HCT116 (cell line): ENCODE measurements around the gene FGG. TPM values are rescaled to one million over a fixed set of nuclear protein-coding genes. Genes with fewer than 3 reads are reported as not detected.

Source experiments
- ATAC-seq: fragments of 200-7000 bp; cut with Tn5 transposase; 2 replicates; pipeline ENCODE4 v1.9.1; 2020; ENCODE audit warnings: mild to moderate bottlenecking, moderate library complexity
- BruUV-seq: library from RNA; stranded (reverse); fragments of 400-500 nt; replicated peaks from 2 replicates; lab custom pipeline; 2021; lab: Mats Ljungman, UMichigan
- CTCF ChIA-PET: fragments of 300-600 bp; sonication (Branson Sonifier 250); formaldehyde crosslinking; loops from one replicate; lab custom pipeline; 2021; ENCODE audit warnings: antibody characterized with exemption; lab: Charles Lee
- POLR2A ChIA-PET: fragments of 300-600, 350-600 bp; sonication (Branson Sonifier 250); formaldehyde crosslinking; loops from one replicate; lab custom pipeline; 2021; ENCODE audit warnings: antibody characterized with exemption; lab: Charles Lee
- RAD21 ChIA-PET, 2 experiments: fragments of 300-600 bp; sonication (Branson Sonifier 250); formaldehyde crosslinking; loops; one replicate each; lab custom pipeline; 2023; ENCODE audit warnings: low total read pairs in 2 of 2; ENCODE audit not compliant: uncharacterized antibody in 2 of 2, unreplicated experiment in 2 of 2, low non-redundant PET in 1 of 2; lab: Charles Lee
- DNase-seq: peaks from one replicate; pipeline ENCODE4 v3.0.0-alpha.2; 2010; ENCODE audit warnings: low read depth, low spot score
- H2AFZ ChIP-seq: fragments of 200-600 bp; shearing (Covaris generic), sonication (generic); 2 replicates; pipeline ENCODE4 v1.6.1; 2017; ENCODE audit warnings: low read depth, mixed run types, mixed read lengths, antibody characterized with exemption, low read length; ENCODE audit not compliant: poor library complexity, severe bottlenecking
- H3K27ac ChIP-seq: 2 replicates; pipeline ENCODE4 v1.5.1; 2012; ENCODE audit warnings: low read depth, low read length
- H3K27me3 ChIP-seq: fragments of 200-600 bp; sonication (generic); 2 replicates; pipeline ENCODE4 v1.6.1; 2016; ENCODE audit warnings: mixed run types, low read length, mixed read lengths; ENCODE audit not compliant: insufficient read depth
- H3K36me3 ChIP-seq, 2 experiments: fragments of 200-500 bp in 1 of 2; fragments of 200-600 bp in 1 of 2; sonication (Bioruptor generic) in 1 of 2; sonication (generic) in 1 of 2; 2 replicates each; pipeline versions ENCODE4 v1.5.1 to v1.6.1; 2014 to 2016; ENCODE audit warnings: low read length in 2 of 2, inconsistent platforms in 1 of 2, mixed read lengths in 1 of 2, mixed run types in 1 of 2; ENCODE audit not compliant: insufficient read depth in 2 of 2, control insufficient read depth in 1 of 2
- H3K4me1 ChIP-seq, 2 experiments: fragments of 200-600 bp in 1 of 2; sonication (generic) in 1 of 2; 2 replicates each; pipeline versions ENCODE4 v1.5.1 to v1.6.1; 2012 to 2017; ENCODE audit warnings: low read length in 2 of 2, inconsistent platforms in 1 of 2, mild to moderate bottlenecking in 1 of 2, mixed read lengths in 1 of 2, mixed run types in 1 of 2, moderate library complexity in 1 of 2; ENCODE audit not compliant: insufficient read depth in 2 of 2, control insufficient read depth in 1 of 2
- H3K4me2 ChIP-seq: fragments of 200-600 bp; sonication (generic); 2 replicates; pipeline ENCODE4 v1.6.1; 2017; ENCODE audit warnings: mixed run types, low read length, mixed read lengths
- H3K4me3 ChIP-seq, 2 experiments: fragments of 200-600 bp in 1 of 2; sonication (generic) in 1 of 2; replicated peaks in 1 of 2; 2 replicates each; pipeline ENCODE4 v1.5.1; 2011 to 2016; ENCODE audit warnings: low read length in 2 of 2, control low read depth in 1 of 2, low read depth in 1 of 2, mild to moderate bottlenecking in 1 of 2, mixed read lengths in 1 of 2, mixed run types in 1 of 2
- H3K79me2 ChIP-seq: fragments of 200-600 bp; sonication (generic); 2 replicates; pipeline ENCODE4 v1.6.1; 2017; ENCODE audit warnings: mild to moderate bottlenecking, mixed run types, low read length, moderate library complexity, mixed read lengths; ENCODE audit not compliant: insufficient read depth
- H3K9ac ChIP-seq: fragments of 200-600 bp; sonication (generic); 2 replicates; pipeline ENCODE4 v1.6.1; 2016; ENCODE audit warnings: low read length, mixed read lengths
- H3K9me2 ChIP-seq: fragments of 200-600 bp; sonication (generic), shearing (Covaris generic); 2 replicates; pipeline ENCODE4 v1.6.1; 2017; ENCODE audit warnings: mixed run types, mild to moderate bottlenecking, moderate library complexity; ENCODE audit not compliant: insufficient read depth
- H3K9me3 ChIP-seq, 2 experiments: fragments of 200-500 bp in 1 of 2; fragments of 200-600 bp in 1 of 2; sonication (Bioruptor generic) in 1 of 2; sonication (generic) in 1 of 2; 2 replicates each; pipeline ENCODE4 v1.6.1; 2014 to 2017; ENCODE audit warnings: low read length in 2 of 2, mixed read lengths in 2 of 2, inconsistent platforms in 1 of 2, low read depth in 1 of 2, mild to moderate bottlenecking in 1 of 2, mixed run types in 1 of 2, moderate library complexity in 1 of 2; ENCODE audit not compliant: control insufficient read depth in 1 of 2, insufficient read depth in 1 of 2
- H4K20me1 ChIP-seq: fragments of 200-600 bp; sonication (generic), shearing (Covaris generic); 2 replicates; pipeline ENCODE4 v1.6.1; 2017; ENCODE audit warnings: mixed run types, mild to moderate bottlenecking, moderate library complexity; ENCODE audit not compliant: insufficient read depth
- CEBPB ChIP-seq: IDR thresholded peaks from 2 replicates; pipeline ENCODE4 v1.6.1; 2012; ENCODE audit warnings: low read depth
- EGR1 ChIP-seq: IDR thresholded peaks from 2 replicates; pipeline ENCODE4 v1.6.1; 2012; ENCODE audit warnings: low read depth
- EZH2 ChIP-seq: fragments of 200-600 bp; sonication (generic); IDR thresholded peaks from 2 replicates; pipeline ENCODE4 v1.6.1; 2017; ENCODE audit warnings: antibody characterized with exemption, mixed run types
- JUND ChIP-seq: IDR thresholded peaks from 2 replicates; pipeline ENCODE4 v1.6.1; 2012
- RAD21 ChIP-seq: IDR thresholded peaks from 2 replicates; pipeline ENCODE4 v1.6.1; 2012; ENCODE audit warnings: low read depth, mild to moderate bottlenecking
- SIN3A ChIP-seq: IDR thresholded peaks from 2 replicates; pipeline ENCODE4 v1.6.1; 2012; ENCODE audit warnings: low read depth
- TCF7L2 ChIP-seq: IDR thresholded peaks from 2 replicates; pipeline ENCODE4 v1.7.0; 2011; ENCODE audit warnings: borderline replicate concordance, inconsistent platforms; ENCODE audit not compliant: insufficient read depth, insufficient read length; ENCODE audit errors: extremely low read depth
- YY1 ChIP-seq: IDR thresholded peaks from 2 replicates; pipeline ENCODE4 v1.6.1; 2011; ENCODE audit warnings: low read length, low read depth, moderate library complexity, mild to moderate bottlenecking; ENCODE audit not compliant: insufficient replicate concordance; ENCODE audit errors: extremely low read depth
- ZFX ChIP-seq: fragments of 450-650 bp; IDR thresholded peaks from 2 replicates; pipeline ENCODE4 v1.6.1; 2017
- intact Hi-C: fragments of 100-400 bp; cut with micrococcal nuclease; formaldehyde crosslinking; loops from 2 replicates; pipeline ENCODE4 v1.10.0; 2022
- total RNA-seq: library from RNA; stranded (reverse); gene quantifications from one replicate; pipeline ENCODE4 v1.2.1, GENCODE V29; 2021; ENCODE audit not compliant: unreplicated experiment
- TF ChIP-seq, protein P1 (sequence below): IDR thresholded peaks from 2 replicates; pipeline ENCODE4 v1.6.1; 2011; ENCODE audit warnings: mild to moderate bottlenecking, low read length, moderate library complexity; ENCODE audit not compliant: insufficient replicate concordance; ENCODE audit errors: extremely low read depth
- TF ChIP-seq, protein P2 (sequence below), 3 experiments: fragments of 200-600 bp in 1 of 3; sonication (generic) in 1 of 3; IDR thresholded peaks in 2 of 3; conservative IDR thresholded peaks in 1 of 3; 2 replicates each; pipeline ENCODE4 v1.5.1; 2012 to 2017; ENCODE audit warnings: low read depth in 2 of 3, low read length in 2 of 3, antibody characterized with exemption in 1 of 3, borderline replicate concordance in 1 of 3, control low read depth in 1 of 3, mild to moderate bottlenecking in 1 of 3, mixed read lengths in 1 of 3, mixed run types in 1 of 3, moderate library complexity in 1 of 3; ENCODE audit not compliant: insufficient read depth in 1 of 3

FGG gene
- total RNA-seq, 1 experiment from 2014 or later = 2.7 TPM

DNA sequence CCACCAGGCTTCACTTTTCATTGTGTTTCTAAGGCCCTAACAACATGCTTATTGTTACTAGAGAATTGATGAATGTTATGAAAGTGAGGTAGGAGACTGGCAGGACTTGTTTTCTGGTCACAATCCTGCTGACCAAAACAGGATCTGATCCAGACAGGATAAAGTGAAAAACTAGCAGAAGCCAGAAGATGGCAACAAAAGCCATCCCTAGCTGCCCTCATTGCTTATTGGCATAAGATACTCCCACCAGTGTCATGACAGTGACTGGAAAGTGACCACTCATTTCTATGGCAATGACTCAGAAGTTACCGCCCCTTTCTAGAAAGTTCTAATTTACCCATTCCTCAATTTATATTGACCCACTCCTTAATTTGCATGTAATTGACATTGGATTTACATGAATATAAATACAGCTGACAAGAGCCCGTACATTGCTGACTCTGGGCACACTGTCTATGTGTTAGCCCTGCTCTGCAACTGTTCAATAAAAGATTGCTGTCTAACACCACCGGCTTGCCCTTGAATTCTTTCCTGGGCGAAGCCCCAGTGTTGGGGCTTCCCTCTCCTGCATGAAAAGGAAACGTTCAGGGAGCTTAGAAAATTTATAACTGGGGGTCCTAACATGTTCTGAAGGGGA, 30.0 kb upstream of the FGG start:
- DNase-seq = no peak
- CTCF ChIA-PET = interaction anchor here (1.0 kb wide), 1 partner anchor 163 kb away, joined by 3 read pairs; no protein-coding TSS in a partner anchor

DNA sequence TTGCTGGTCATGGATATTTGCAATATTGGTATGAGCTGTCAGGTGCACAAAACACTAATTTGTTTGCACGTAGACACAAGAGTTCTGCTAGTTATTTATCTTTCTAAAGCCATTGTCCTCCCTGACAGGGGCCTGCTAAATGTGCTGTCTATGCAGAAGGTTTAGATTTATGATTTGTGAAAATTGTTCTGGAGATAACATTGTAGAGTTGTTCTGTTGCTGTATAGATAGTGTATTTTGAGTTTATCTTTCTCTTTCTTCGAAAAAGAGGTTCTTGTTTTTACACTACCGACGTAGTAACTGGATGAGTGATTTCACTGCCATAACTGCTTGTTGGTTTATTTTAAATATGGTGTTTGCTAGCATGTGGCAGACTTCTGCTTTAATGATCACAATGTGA, 28.5 kb upstream of the FGG start:
- DNase-seq (no peak), ATAC-seq (no peak)
- Histone ChIP-seq H3K4me3 (no peak overlapping the region), H3K27me3 (no peaks in the 10 kb centered on the region), H4K20me1 (no peaks in the 10 kb centered on the region), H3K9me3 (no peaks in the 10 kb centered on the region), H3K79me2 (no peaks in the 10 kb centered on the region), H3K9me2 (no peaks in the 10 kb centered on the region), H2AFZ (no peak overlapping the region), H3K4me1 (peaks cover 0 to 12% of the 10 kb centered on the region in 2 experiments; a peak in 2 of 4 replicates), H3K36me3 (no peaks in the 10 kb centered on the region), H3K27ac (no peak overlapping the region), H3K9ac (no peak overlapping the region), H3K4me2 (no peak overlapping the region)
- no TSS peak for BruUV-seq
- intact Hi-C loops = no loop called here
- CTCF ChIA-PET = no interaction called here
- RAD21 ChIA-PET = no interaction called here
- POLR2A ChIA-PET = no interaction called here
- TF ChIP-seq TCF7L2 (no peak), YY1 (no peak), JUND (no peak), ZFX (no peak), SIN3A (no peak), EZH2 (no peak)
- TF ChIP-seq, protein P1, sequence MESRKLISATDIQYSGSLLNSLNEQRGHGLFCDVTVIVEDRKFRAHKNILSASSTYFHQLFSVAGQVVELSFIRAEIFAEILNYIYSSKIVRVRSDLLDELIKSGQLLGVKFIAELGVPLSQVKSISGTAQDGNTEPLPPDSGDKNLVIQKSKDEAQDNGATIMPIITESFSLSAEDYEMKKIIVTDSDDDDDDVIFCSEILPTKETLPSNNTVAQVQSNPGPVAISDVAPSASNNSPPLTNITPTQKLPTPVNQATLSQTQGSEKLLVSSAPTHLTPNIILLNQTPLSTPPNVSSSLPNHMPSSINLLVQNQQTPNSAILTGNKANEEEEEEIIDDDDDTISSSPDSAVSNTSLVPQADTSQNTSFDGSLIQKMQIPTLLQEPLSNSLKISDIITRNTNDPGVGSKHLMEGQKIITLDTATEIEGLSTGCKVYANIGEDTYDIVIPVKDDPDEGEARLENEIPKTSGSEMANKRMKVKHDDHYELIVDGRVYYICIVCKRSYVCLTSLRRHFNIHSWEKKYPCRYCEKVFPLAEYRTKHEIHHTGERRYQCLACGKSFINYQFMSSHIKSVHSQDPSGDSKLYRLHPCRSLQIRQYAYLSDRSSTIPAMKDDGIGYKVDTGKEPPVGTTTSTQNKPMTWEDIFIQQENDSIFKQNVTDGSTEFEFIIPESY = no peak
- TF ChIP-seq, protein P2, sequence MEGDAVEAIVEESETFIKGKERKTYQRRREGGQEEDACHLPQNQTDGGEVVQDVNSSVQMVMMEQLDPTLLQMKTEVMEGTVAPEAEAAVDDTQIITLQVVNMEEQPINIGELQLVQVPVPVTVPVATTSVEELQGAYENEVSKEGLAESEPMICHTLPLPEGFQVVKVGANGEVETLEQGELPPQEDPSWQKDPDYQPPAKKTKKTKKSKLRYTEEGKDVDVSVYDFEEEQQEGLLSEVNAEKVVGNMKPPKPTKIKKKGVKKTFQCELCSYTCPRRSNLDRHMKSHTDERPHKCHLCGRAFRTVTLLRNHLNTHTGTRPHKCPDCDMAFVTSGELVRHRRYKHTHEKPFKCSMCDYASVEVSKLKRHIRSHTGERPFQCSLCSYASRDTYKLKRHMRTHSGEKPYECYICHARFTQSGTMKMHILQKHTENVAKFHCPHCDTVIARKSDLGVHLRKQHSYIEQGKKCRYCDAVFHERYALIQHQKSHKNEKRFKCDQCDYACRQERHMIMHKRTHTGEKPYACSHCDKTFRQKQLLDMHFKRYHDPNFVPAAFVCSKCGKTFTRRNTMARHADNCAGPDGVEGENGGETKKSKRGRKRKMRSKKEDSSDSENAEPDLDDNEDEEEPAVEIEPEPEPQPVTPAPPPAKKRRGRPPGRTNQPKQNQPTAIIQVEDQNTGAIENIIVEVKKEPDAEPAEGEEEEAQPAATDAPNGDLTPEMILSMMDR (IDR thresholded peaks at IDR 0.05 in 2 of 3, conservative IDR thresholded peaks at IDR 0.05 in 1 of 3; ENCODE audit: borderline replicate concordance in 1 of 3, insufficient read depth in 1 of 3, low read depth in 2 of 3, low read length in 2 of 3) = no peak

More for the DNA sequence above, 30.0 kb upstream of the FGG start:
- BruUV-seq = no TSS peak
- H3K9me3 ChIP-seq = no peaks in the 10 kb centered on the region
- no peaks in the 10 kb centered on the region for H4K20me1 ChIP-seq
- RAD21 ChIA-PET = no interaction called here
- no peak overlapping the region for H3K4me3 ChIP-seq
- no peak overlapping the region for H3K4me2 ChIP-seq
- ATAC-seq = peak; percentile 49
- no peak overlapping the region for H3K9ac ChIP-seq
- H3K4me1 ChIP-seq = peaks cover 0 to 7% of the 10 kb centered on the region in 2 experiments; a peak in 2 of 4 replicates
- no peaks in the 10 kb centered on the region for H3K27me3 ChIP-seq
- intact Hi-C loops = no loop called here
- no peak overlapping the region for H3K27ac ChIP-seq
- POLR2A ChIA-PET = no interaction called here
- H3K9me2 ChIP-seq = no peaks in the 10 kb centered on the region
- H3K79me2 ChIP-seq = no peaks in the 10 kb centered on the region
- no peak for TF ChIP-seq TCF7L2
- peak; percentile 41 for TF ChIP-seq RAD21
- TF ChIP-seq CEBPB = no peak
- TF ChIP-seq EGR1 = no peak
- TF ChIP-seq, protein P2 (IDR thresholded peaks at IDR 0.05 in 2 of 3, conservative IDR thresholded peaks at IDR 0.05 in 1 of 3; ENCODE audit: borderline replicate concordance in 1 of 3, insufficient read depth in 1 of 3, low read depth in 2 of 3, low read length in 2 of 3) = 0 out of 6 replicates have a peak, but pooled peaks of 1 of the 3 experiments have one; percentile 12
- H3K36me3 ChIP-seq = no peaks in the 10 kb centered on the region
- no peak overlapping the region for H2AFZ ChIP-seq
